ENCODE data around the gene TMEM45A. TPM values are rescaled to one million over a fixed set of nuclear protein-coding genes. Genes with fewer than 3 reads are reported as not detected.

The TMEM45A gene
- total RNA-seq, 1 experiment from 2014 or later: 10.1 TPM

- Histone ChIP-seq H4K91ac (ENCODE audit: insufficient read length, low read depth, low read length) (no peak overlapping the region), H3K79me2 (ENCODE audit: insufficient read depth, low read length) (no peaks in the 10 kb centered on the region), H2AK5ac (ENCODE audit: insufficient read length, low read length) (no peak overlapping the region), H2BK20ac (ENCODE audit: low read depth, low read length, poor library complexity, severe bottlenecking) (no peak overlapping the region), H2BK5ac (ENCODE audit: insufficient read length, low read length) (no peak overlapping the region), H2BK120ac (ENCODE audit: low read depth, low read length, poor library complexity, severe bottlenecking) (no peak overlapping the region), H4K8ac (replicated peaks; ENCODE audit: insufficient read length, low read depth, low read length) (no peak overlapping the region), H4K20me1 (ENCODE audit: control insufficient read depth, insufficient read depth, insufficient read length) (no peaks in the 10 kb centered on the region), H3K4me2 (ENCODE audit: insufficient read depth, insufficient read length, low read length) (no peak overlapping the region), H3K27me3 (ENCODE audit: insufficient read depth, low read length) (no peaks in the 10 kb centered on the region), H3K79me1 (ENCODE audit: insufficient read depth, low read depth, low read length, poor library complexity, severe bottlenecking) (no peaks in the 10 kb centered on the region), H2BK15ac (ENCODE audit: low read depth, low read length) (no peak overlapping the region), H3K9me3 (ENCODE audit: control insufficient read depth, low read depth, low read length) (no peaks in the 10 kb centered on the region), H3K18ac (ENCODE audit: insufficient read length, low read depth, low read length) (no peak overlapping the region), H3K9ac (ENCODE audit: extremely low read depth, insufficient read length, low read length) (no peak overlapping the region), H3T11ph (ENCODE audit: low read length) (no peak overlapping the region), H3K14ac (ENCODE audit: insufficient read depth, low read length) (no peak overlapping the region), H3K4ac (ENCODE audit: low read depth, low read length) (no peak overlapping the region), H3K23ac (ENCODE audit: insufficient read length, low read depth, low read length) (no peak overlapping the region), H3K56ac (ENCODE audit: insufficient read length, low read depth, low read length) (no peak overlapping the region), H3K4me1 (ENCODE audit: insufficient read depth, low read length) (no peaks in the 10 kb centered on the region), H4K5ac (ENCODE audit: insufficient read length, low read depth, low read length) (no peak overlapping the region), H3K27ac (ENCODE audit: insufficient read length, low read depth, low read length) (no peak overlapping the region), H2AFZ (ENCODE audit: low read length) (no peak overlapping the region), H3K23me2 (ENCODE audit: insufficient read length, low read depth, low read length, poor library complexity, severe bottlenecking) (no peaks in the 10 kb centered on the region), H2BK12ac (ENCODE audit: insufficient read length, low read depth, low read length) (no peak overlapping the region)
- no peak for TF ChIP-seq CTCF (conservative IDR thresholded peaks at IDR 0.05)
- no peak for DNase-seq
- H3K4me1 Mint-ChIP-seq: peaks cover 15 to 22% of the 10 kb centered on the region in 2 experiments
- no peaks in the 10 kb centered on the region; the same call in 1 of the 2 replicates for H3K27me3 Mint-ChIP-seq (ENCODE audit: low read depth)
- no peak overlapping the region for H3K4me3 Mint-ChIP-seq
- H3K27ac Mint-ChIP-seq: no peak overlapping the region; a peak in 1 of 7 replicates
- no CpG with 5 or more reads among the region's 2 CpGs for WGBS (ENCODE audit: extremely low coverage, insufficient read length, low lambda C conversion rate)
- H3K36me3 Mint-ChIP-seq (ENCODE audit: insufficient read depth in 1 of 3, low read depth in 3 of 3): peaks cover 24 to 44% (median 35%) of the 10 kb centered on the region in 3 experiments
- H3K9me3 Mint-ChIP-seq: peaks cover 31 to 37% of the 10 kb centered on the region in 2 experiments
Measured at GRCh38 chr3:100449214-100449613, 43.2 kb upstream of the TMEM45A start.
